Epithelial cell of esophagus (primary cell): ENCODE measurements around the gene IL1A.

ENCODE experiments used
- DNase-seq: peaks from one replicate; pipeline ENCODE4 v3.0.0; 2010; ENCODE audit warnings: low read depth
- H3K4me3 ChIP-seq: 2 replicates; pipeline ENCODE4 v1.5.1; 2011; ENCODE audit warnings: mild to moderate bottlenecking, low read length, control low read depth
- TF ChIP-seq, protein P1 (sequence below): IDR thresholded peaks from 2 replicates; pipeline ENCODE4 v1.5.1; 2011; ENCODE audit warnings: low read depth, mild to moderate bottlenecking, low read length, control low read depth, inconsistent platforms; ENCODE audit not compliant: insufficient read depth; ENCODE audit errors: missing control alignments

The IL1A gene

DNA sequence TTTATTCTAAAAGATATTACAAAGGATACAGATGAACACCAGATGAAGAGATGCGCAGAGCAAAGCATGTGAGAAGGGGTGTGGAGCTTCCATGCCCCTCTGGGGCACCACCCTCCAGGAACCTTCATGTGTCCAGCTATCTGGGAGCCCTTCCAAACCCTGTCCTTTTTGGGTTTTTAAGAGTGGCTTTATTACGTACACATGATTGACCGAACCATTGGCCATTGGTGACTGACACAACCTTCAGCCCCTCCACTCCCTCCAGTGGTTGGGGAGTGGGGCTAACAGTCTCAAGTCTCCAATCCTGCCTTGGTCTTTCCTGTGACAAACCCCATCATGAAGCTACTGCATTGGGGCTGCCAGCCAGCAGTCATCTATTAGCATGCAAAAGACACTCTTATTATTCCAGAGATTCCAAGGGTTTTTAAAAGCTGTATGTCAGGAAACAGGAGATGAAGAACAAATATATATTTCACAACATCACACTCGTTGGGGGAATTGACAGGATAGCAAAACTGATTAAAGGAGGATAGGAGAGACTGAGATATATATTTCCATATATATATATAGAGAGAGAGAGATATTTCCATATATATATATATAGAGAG, 32.9 kb upstream of the IL1A start:
- TF ChIP-seq, protein P1, sequence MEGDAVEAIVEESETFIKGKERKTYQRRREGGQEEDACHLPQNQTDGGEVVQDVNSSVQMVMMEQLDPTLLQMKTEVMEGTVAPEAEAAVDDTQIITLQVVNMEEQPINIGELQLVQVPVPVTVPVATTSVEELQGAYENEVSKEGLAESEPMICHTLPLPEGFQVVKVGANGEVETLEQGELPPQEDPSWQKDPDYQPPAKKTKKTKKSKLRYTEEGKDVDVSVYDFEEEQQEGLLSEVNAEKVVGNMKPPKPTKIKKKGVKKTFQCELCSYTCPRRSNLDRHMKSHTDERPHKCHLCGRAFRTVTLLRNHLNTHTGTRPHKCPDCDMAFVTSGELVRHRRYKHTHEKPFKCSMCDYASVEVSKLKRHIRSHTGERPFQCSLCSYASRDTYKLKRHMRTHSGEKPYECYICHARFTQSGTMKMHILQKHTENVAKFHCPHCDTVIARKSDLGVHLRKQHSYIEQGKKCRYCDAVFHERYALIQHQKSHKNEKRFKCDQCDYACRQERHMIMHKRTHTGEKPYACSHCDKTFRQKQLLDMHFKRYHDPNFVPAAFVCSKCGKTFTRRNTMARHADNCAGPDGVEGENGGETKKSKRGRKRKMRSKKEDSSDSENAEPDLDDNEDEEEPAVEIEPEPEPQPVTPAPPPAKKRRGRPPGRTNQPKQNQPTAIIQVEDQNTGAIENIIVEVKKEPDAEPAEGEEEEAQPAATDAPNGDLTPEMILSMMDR: no peak
- H3K4me3 ChIP-seq: no peak overlapping the region
- DNase-seq: no peak

DNA sequence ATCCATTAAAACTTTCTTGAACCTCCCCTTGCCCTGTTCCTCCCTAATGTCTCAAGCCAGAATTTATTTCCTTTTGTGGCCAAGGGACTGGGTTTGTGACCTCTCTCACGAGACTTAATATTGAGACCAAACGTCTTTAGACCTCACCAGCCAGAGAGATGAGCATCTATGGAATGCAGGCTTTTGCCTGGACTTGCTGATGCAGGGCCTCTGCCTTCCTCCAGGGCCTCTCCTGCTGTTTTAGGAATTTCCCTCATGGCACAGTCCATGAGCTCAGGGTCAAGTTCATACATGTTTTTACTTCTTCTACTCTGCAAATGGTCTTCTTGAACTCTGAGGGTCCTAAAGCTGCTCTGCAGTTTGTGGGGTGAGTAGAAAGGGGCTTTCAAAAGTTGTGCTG, 30.0 kb upstream of the IL1A start:
- TF ChIP-seq, protein P1: peak; percentile 44
- H3K4me3 ChIP-seq: peak overlapping the region; percentile 14
- peak; percentile 96 for DNase-seq

DNA sequence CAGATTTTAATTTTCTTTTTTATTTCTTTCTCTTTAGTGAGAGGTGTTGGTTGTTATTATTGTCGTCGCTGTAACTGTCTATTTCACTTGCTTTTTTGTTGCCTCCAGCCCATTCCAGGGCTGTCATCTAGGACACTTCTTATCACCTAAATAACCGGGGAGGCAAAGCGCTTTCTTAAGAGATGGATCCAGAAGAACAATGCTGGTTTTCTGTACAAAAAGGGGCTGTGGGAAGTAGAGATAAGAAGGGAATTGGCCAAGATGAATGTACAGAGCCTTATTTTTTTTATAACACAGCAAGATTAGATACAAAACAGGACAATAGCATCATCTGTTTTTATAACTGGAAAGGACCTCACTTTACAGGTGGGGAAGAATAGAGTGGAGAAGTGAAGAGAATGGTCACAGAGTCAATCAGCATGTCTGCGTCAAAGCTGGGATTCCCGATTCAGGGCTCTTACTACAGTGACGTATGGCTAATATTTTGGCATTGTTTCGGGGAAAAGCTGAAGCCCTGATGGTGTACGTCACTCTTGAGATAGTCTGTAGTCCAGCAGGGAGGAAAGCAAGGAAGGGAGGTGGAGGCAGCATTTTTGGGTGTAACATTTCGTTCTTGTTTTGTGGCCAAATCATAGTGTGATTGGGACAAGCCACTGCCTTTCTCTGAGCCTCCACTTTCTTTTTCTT, 29.1 kb upstream of the IL1A start:
- no peak overlapping the region for H3K4me3 ChIP-seq
- TF ChIP-seq, protein P1: no peak
- no peak for DNase-seq

DNA sequence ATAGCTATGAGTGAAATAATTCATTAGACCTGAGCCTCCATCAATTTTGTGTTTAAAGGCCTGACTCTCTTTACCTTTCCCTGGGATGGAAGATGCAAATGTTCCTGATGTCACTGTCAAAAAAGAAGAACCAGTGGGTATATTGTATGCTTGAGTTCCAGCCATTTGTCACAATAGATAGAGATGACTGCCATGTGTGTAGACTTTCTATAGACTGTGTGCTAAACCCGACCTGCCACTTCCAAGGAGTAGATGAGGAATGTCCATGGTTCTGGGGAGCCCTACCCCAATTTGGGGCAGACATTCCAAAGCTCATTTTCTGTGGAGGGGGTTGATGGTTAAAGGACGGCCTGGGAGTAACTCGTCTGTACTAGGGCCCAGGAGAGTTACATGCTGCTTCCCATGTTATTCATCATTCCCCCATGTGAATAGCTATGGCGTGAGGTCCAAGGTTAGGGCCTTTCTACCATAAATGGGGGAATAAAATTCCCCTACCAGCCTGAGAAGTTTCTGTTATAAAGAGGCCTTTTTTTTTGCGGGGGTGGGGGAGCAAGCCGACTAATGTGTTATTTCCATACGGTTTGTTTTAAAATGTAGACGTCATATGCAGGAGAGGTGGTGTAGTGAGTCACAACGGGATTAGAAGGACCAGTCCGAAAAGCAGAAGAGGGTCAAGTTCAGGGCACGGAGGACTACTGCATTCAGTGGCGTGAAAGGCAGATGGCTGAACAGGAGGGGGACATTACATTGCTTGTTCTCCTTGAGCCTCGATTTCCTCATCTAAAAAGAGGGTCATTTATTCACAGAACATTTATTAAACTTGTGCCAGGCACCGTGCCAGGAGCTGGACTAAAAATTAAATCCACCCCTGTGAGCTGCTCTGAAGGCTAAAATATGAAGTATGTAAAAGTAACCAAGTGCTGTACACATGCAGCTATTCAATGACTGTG, 28.3 kb upstream of the IL1A start:
- TF ChIP-seq, protein P1: no peak
- no peak overlapping the region for H3K4me3 ChIP-seq
- peak; percentile 74 for DNase-seq

DNA sequence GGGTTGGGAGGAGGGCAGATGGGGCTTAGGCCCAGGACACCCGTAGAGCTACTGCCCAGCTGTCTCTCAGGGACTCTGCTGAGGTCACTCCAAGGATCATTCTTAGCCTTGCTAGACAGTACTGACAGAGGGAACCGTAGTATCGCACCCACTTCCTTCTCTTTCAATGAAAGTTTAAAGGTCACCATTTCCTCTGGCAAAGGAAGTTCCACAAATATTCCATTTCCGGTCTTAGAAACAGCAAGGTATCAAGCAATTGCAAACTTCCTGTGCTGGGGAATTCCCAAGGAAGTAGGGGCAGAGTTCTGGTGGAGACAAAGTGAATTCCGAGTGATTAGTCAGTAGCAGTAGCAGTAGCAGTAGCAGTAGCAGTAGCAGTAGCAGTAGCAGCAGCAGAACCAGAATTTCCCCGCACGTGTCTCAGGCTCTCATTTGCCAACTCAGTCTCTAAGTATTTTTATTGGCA, 27.6 kb upstream of the IL1A start:
- DNase-seq: peak; percentile 97
- TF ChIP-seq, protein P1: no peak

DNA sequence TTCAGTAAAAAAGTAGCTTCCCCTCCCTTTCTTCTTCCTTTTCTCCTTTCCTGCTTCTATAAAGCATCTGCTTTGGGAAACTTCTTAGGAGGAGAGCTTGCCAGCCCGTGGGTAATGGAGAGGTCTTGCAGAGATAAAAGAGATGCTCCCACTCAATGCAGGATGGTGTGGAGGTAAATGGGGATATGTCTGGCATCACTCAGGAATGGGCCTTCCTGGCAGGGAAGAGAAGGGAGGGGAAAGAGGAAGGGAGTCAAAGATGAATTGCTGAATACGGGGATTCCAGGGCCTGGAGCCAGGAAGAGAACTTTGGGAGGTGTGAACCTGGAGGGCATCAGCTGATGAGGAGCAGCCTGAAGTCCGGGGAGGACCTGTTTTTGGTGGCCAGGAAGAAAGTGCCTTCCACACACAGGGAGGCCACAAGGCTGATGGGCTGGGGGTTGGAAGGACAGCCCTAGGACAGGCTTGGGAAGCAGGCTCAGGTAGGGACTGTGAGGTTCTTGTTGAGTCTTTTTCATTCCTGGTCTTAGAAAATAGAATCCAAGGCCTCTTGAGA, 27.1 kb upstream of the IL1A start:
- TF ChIP-seq, protein P1: no peak
- DNase-seq: no peak
- no peak overlapping the region for H3K4me3 ChIP-seq

More for the DNA sequence above, 27.6 kb upstream of the IL1A start:
- no peak overlapping the region for H3K4me3 ChIP-seq
